Measurements from ENCODE around the gene TRMT61A.

TRMT61A gene

GRCh38 chr14:103519043-103519836 lies 9.8 kb upstream of the TRMT61A start:
- Histone ChIP-seq H3K4me1 (ENCODE audit: control insufficient read depth in 1 of 2, insufficient read depth in 2 of 2, low read length in 2 of 2) (peaks cover 6 to 52% of the 10 kb centered on the region in 2 donors), H3K4me3 (ENCODE audit: low read depth in 1 of 2, low read length in 2 of 2) (no peak overlapping the region), H3K27ac (ENCODE audit: low read length) (no peak overlapping the region), H3K36me3 (ENCODE audit: control insufficient read depth in 1 of 2, insufficient read depth in 2 of 2, low read length in 2 of 2) (peaks cover 0 to 4% of the 10 kb centered on the region in 2 donors), H3K9me3 (ENCODE audit: control insufficient read depth in 1 of 2, low read length in 2 of 2) (no peaks in the 10 kb centered on the region), H3K27me3 (ENCODE audit: low read depth, low read length) (no peaks in the 10 kb centered on the region)

- Histone ChIP-seq H3K36me3 (ENCODE audit: control insufficient read depth in 1 of 2, insufficient read depth in 2 of 2, low read length in 2 of 2) (peaks cover 0 to 4% of the 10 kb centered on the region in 2 donors), H3K9me3 (ENCODE audit: control insufficient read depth in 1 of 2, low read length in 2 of 2) (no peaks in the 10 kb centered on the region), H3K4me1 (ENCODE audit: control insufficient read depth in 1 of 2, insufficient read depth in 2 of 2, low read length in 2 of 2) (peaks cover 6 to 52% of the 10 kb centered on the region in 2 donors), H3K27ac (ENCODE audit: low read length) (no peak overlapping the region), H3K27me3 (ENCODE audit: low read depth, low read length) (no peaks in the 10 kb centered on the region), H3K4me3 (ENCODE audit: low read depth in 1 of 2, low read length in 2 of 2) (peak overlapping the region in 1 of 2 donors; percentile 82)
Observed at GRCh38 chr14:103519837-103520212, 9.2 kb upstream of the TRMT61A start.

- H3K4me1 ChIP-seq (ENCODE audit: control insufficient read depth in 1 of 2, insufficient read depth in 2 of 2, low read length in 2 of 2): peaks cover 6 to 52% of the 10 kb centered on the region in 2 donors
- H3K36me3 ChIP-seq (ENCODE audit: control insufficient read depth in 1 of 2, insufficient read depth in 2 of 2, low read length in 2 of 2): peaks cover 0 to 4% of the 10 kb centered on the region in 2 donors
- H3K27ac ChIP-seq (ENCODE audit: low read length): no peak overlapping the region
- no peaks in the 10 kb centered on the region for H3K9me3 ChIP-seq (ENCODE audit: control insufficient read depth in 1 of 2, low read length in 2 of 2)
- no peaks in the 10 kb centered on the region for H3K27me3 ChIP-seq (ENCODE audit: low read depth, low read length)
- H3K4me3 ChIP-seq (ENCODE audit: low read depth in 1 of 2, low read length in 2 of 2): peak overlapping the region in 1 of 2 donors; percentile 82
Observed at GRCh38 chr14:103520269-103520656, 8.7 kb upstream of the TRMT61A start.

- H3K4me1 ChIP-seq (ENCODE audit: control insufficient read depth in 1 of 2, insufficient read depth in 2 of 2, low read length in 2 of 2): peaks cover 6 to 52% of the 10 kb centered on the region in 2 donors
- peak overlapping the region; percentile 7 to 82 for H3K4me3 ChIP-seq (ENCODE audit: low read depth in 1 of 2, low read length in 2 of 2)
- peaks cover 0 to 4% of the 10 kb centered on the region in 2 donors for H3K36me3 ChIP-seq (ENCODE audit: control insufficient read depth in 1 of 2, insufficient read depth in 2 of 2, low read length in 2 of 2)
- no peak overlapping the region for H3K27ac ChIP-seq (ENCODE audit: low read length)
- no peaks in the 10 kb centered on the region for H3K27me3 ChIP-seq (ENCODE audit: low read depth, low read length)
- no peaks in the 10 kb centered on the region for H3K9me3 ChIP-seq (ENCODE audit: control insufficient read depth in 1 of 2, low read length in 2 of 2)
Observed at GRCh38 chr14:103520657-103521437, 8.1 kb upstream of the TRMT61A start.

GRCh38 chr14:103521438-103521950 lies 7.5 kb upstream of the TRMT61A start:
- no peak overlapping the region for H3K27ac ChIP-seq (ENCODE audit: low read length)
- H3K9me3 ChIP-seq (ENCODE audit: control insufficient read depth in 1 of 2, low read length in 2 of 2): no peaks in the 10 kb centered on the region
- no peaks in the 10 kb centered on the region for H3K27me3 ChIP-seq (ENCODE audit: low read depth, low read length)
- H3K4me3 ChIP-seq (ENCODE audit: low read depth in 1 of 2, low read length in 2 of 2): peak overlapping the region in 1 of 2 donors; percentile 82
- H3K4me1 ChIP-seq (ENCODE audit: control insufficient read depth in 1 of 2, insufficient read depth in 2 of 2, low read length in 2 of 2): peaks cover 6 to 52% of the 10 kb centered on the region in 2 donors
- peaks cover 0 to 4% of the 10 kb centered on the region in 2 donors for H3K36me3 ChIP-seq (ENCODE audit: control insufficient read depth in 1 of 2, insufficient read depth in 2 of 2, low read length in 2 of 2)

- Histone ChIP-seq H3K27me3 (ENCODE audit: low read depth, low read length) (no peaks in the 10 kb centered on the region), H3K9me3 (ENCODE audit: control insufficient read depth in 1 of 2, low read length in 2 of 2) (no peaks in the 10 kb centered on the region), H3K4me1 (ENCODE audit: control insufficient read depth in 1 of 2, insufficient read depth in 2 of 2, low read length in 2 of 2) (peaks cover 6 to 50% of the 10 kb centered on the region in 2 donors), H3K27ac (ENCODE audit: low read length) (no peak overlapping the region), H3K36me3 (ENCODE audit: control insufficient read depth in 1 of 2, insufficient read depth in 2 of 2, low read length in 2 of 2) (peaks cover 0 to 4% of the 10 kb centered on the region in 2 donors), H3K4me3 (ENCODE audit: low read depth in 1 of 2, low read length in 2 of 2) (peak overlapping the region; percentile 46 to 82)
Observed at GRCh38 chr14:103521951-103522563, 6.9 kb upstream of the TRMT61A start.

GRCh38 chr14:103522649-103523574 lies 6.1 kb upstream of the TRMT61A start, which contains the start of gene CKB:
Gene CKB, minus strand, starts transcription at chr14:103522830. Its CDS starts 337 bp downstream, at chr14:103522493.
- no peaks in the 10 kb centered on the region for H3K9me3 ChIP-seq (ENCODE audit: control insufficient read depth in 1 of 2, low read length in 2 of 2)
- H3K4me1 ChIP-seq (ENCODE audit: control insufficient read depth in 1 of 2, insufficient read depth in 2 of 2, low read length in 2 of 2): peaks cover 6 to 46% of the 10 kb centered on the region in 2 donors
- no peaks in the 10 kb centered on the region for H3K27me3 ChIP-seq (ENCODE audit: low read depth, low read length)
- H3K36me3 ChIP-seq (ENCODE audit: control insufficient read depth in 1 of 2, insufficient read depth in 2 of 2, low read length in 2 of 2): peaks cover 0 to 4% of the 10 kb centered on the region in 2 donors
- H3K4me3 ChIP-seq (ENCODE audit: low read depth in 1 of 2, low read length in 2 of 2): peak within 1 kb of the TSS; percentile 46 to 82
- no peak within 1 kb of the TSS for H3K27ac ChIP-seq (ENCODE audit: low read length)

- Histone ChIP-seq H3K36me3 (ENCODE audit: control insufficient read depth in 1 of 2, insufficient read depth in 2 of 2, low read length in 2 of 2) (peaks cover 0 to 4% of the 10 kb centered on the region in 2 donors), H3K9me3 (ENCODE audit: control insufficient read depth in 1 of 2, low read length in 2 of 2) (no peaks in the 10 kb centered on the region), H3K27me3 (ENCODE audit: low read depth, low read length) (no peaks in the 10 kb centered on the region), H3K4me1 (ENCODE audit: control insufficient read depth in 1 of 2, insufficient read depth in 2 of 2, low read length in 2 of 2) (peaks cover 4 to 46% of the 10 kb centered on the region in 2 donors), H3K4me3 (ENCODE audit: low read depth in 1 of 2, low read length in 2 of 2) (peak overlapping the region in 1 of 2 donors; percentile 65), H3K27ac (ENCODE audit: low read length) (no peak overlapping the region)
Observed at GRCh38 chr14:103523575-103523954, 5.4 kb upstream of the TRMT61A start.

- H3K4me1 ChIP-seq (ENCODE audit: control insufficient read depth in 1 of 2, insufficient read depth in 2 of 2, low read length in 2 of 2): peaks cover 4 to 42% of the 10 kb centered on the region in 2 donors
- no peaks in the 10 kb centered on the region for H3K9me3 ChIP-seq (ENCODE audit: control insufficient read depth in 1 of 2, low read length in 2 of 2)
- peaks cover 0 to 4% of the 10 kb centered on the region in 2 donors for H3K36me3 ChIP-seq (ENCODE audit: control insufficient read depth in 1 of 2, insufficient read depth in 2 of 2, low read length in 2 of 2)
- H3K27me3 ChIP-seq (ENCODE audit: low read depth, low read length): no peaks in the 10 kb centered on the region
- H3K4me3 ChIP-seq (ENCODE audit: low read depth in 1 of 2, low read length in 2 of 2): no peak overlapping the region
- H3K27ac ChIP-seq (ENCODE audit: low read length): no peak overlapping the region
Observed at GRCh38 chr14:103524002-103524935, 4.7 kb upstream of the TRMT61A start.
